Measurements from ENCODE around the gene MTFMT.

MTFMT gene

GRCh38 chr15:64987136-64987535 is 42.3 kb downstream of the MTFMT start:
- DNase-seq (ENCODE audit: low read depth in 2 of 2): no peak

- DNase-seq (ENCODE audit: low read depth in 2 of 2): no peak
These were observed 43.9 kb downstream of the MTFMT start for GRCh38 chr15:64985366-64986033.

GRCh38 chr15:64982472-64982871 is 47.0 kb downstream of the MTFMT start:
- no peak for DNase-seq (ENCODE audit: low read depth in 2 of 2)

GRCh38 chr15:64981812-64982431 is 47.5 kb downstream of the MTFMT start:
- no peak for DNase-seq (ENCODE audit: low read depth in 2 of 2)

- DNase-seq (ENCODE audit: low read depth in 2 of 2): no peak
These were observed 50.2 kb downstream of the MTFMT start for GRCh38 chr15:64979252-64979710.

- no peak for DNase-seq (ENCODE audit: low read depth in 2 of 2)
These were observed 54.0 kb downstream of the MTFMT start for GRCh38 chr15:64975390-64975789.

- no peak for DNase-seq (ENCODE audit: low read depth in 2 of 2)
These were observed 58.7 kb downstream of the MTFMT start for GRCh38 chr15:64970698-64971097.

GRCh38 chr15:64969401-64969800 is 60.0 kb downstream of the MTFMT start:
- DNase-seq (ENCODE audit: low read depth in 2 of 2): no peak

GRCh38 chr15:64961013-64961412 is 68.4 kb downstream of the MTFMT start:
- no peak for DNase-seq (ENCODE audit: low read depth in 2 of 2)

GRCh38 chr15:64960153-64960552 is 69.3 kb downstream of the MTFMT start:
- DNase-seq (ENCODE audit: low read depth in 2 of 2): no peak

GRCh38 chr15:64959128-64959527 is 70.3 kb downstream of the MTFMT start:
- no peak for DNase-seq (ENCODE audit: low read depth in 2 of 2)

- DNase-seq (ENCODE audit: low read depth in 2 of 2): no peak
These were observed 75.0 kb downstream of the MTFMT start for GRCh38 chr15:64954395-64954794.

GRCh38 chr15:64951777-64952418 is 77.5 kb downstream of the MTFMT start:
- DNase-seq (ENCODE audit: low read depth in 2 of 2): no peak

Measured in stimulated activated CD4-positive, alpha-beta T cell treated with anti-CD3 and anti-CD28 coated beads, Interleukin-4, amount 100 ng/mL, for 48 hours (primary cell).